ENCODE measurements around the gene TMEM38A.

GRCh38 chr19:16623576-16623975 is 37.4 kb upstream of the TMEM38A start:
- no peak for TF ChIP-seq CTCF (conservative IDR thresholded peaks at IDR 0.05 in 1 of 2, IDR thresholded peaks at IDR 0.05 in 1 of 2; ENCODE audit: low read depth in 1 of 2, low read length in 2 of 2)
- TF ChIP-seq EZH2 (IDR thresholded peaks at IDR 0.05; ENCODE audit: low read length, missing control alignments) = no peak
